ENCODE data around the gene VWDE.
A peak's percentile ranks its signal among the peaks of the same experiment; 100 is the strongest.
"Not testable (repeated sequence)": the region's sequence is repeated elsewhere in the genome, so short reads cannot be mapped to it uniquely, and the experiment has no call there.

The VWDE gene

DNA sequence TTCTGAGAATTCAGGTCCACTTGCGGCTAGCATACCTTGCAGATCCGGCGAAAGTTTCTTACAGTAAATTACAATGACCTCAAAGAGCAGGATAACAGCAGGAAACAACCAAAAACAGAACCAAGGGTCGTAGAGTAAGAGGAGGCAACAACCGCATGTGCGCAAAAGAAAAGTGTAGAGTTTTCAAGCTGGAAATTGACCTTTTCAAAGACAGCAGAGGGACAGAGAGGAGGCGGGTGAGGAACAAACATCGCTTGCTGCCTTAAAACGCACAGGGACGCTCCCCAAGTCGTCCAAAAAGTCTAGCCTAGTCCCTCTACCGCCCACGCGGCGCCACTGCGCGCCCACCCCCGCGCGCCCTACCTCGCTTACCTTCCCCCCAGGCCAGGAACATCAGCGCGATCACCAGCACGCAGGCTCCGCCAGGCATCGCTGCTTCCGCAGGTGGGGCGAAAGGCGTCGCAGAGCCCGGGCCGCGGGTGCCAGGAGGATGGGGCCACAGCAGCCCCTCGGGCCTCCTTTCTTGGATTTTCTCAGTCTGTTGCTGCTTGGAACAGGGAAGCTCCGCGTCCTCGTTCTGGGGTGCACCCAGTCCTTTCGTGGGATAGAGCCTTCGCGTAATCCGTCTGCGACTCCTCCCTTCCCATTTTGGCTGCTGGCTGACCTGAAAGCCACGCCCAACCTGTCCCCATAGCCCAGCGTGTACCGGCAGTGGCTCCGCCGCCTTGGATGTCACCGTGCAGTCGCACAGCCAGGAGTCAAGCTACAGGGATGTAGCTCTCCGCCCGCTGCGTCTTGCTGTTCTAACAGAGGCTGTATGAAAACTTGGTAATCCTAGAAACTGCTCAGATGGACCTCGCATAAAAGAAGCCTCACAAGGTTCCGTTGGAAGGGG is at the start of gene VWDE:
VWDE (minus strand) TSS at position 579 of the 895 bp plus-strand sequence; CDS start at position 430, 149 bp downstream.
- DNase-seq (ENCODE audit: low read depth, low spot score): peak; percentile 1

DNA sequence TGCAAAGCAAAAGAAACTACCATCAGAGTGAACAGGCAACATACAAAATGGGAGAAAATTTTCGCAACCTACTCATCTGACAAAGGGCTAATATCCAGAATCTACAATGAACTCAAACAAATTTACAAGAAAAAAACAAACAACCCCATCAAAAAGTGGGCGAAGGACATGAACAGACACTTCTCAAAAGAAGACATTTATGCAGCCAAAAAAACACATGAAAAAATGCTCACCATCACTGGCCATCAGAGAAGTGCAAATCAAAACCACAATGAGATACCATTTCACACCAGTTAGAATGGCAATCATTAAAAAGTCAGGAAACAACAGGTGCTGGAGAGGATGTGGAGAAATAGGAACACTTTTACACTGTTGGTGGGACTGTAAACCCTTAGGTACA is 49.5 kb upstream of the VWDE start:
- DNase-seq (ENCODE audit: low read depth, low spot score): not testable (repeated sequence)

DNA sequence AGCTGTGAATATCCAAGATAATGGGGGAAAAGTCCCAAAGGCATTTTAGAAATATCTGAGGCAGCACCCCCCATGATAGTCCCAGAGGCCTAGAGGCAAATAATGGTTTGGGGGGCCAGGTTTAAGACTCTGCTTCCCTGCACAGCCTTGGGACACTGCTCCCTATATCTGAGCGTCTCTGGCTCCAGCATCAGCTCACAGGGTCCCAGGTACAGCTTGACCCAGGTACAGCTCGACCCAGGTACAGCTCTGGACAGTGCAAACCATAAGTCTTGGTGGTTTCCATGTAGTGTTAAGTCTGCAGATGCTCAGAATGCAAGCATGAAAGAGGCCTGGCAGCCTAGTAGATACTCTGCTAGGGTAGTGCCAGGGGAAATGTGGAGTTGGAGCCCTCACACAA is 47.0 kb upstream of the VWDE start:
- no peak for DNase-seq (ENCODE audit: low read depth, low spot score)

DNA sequence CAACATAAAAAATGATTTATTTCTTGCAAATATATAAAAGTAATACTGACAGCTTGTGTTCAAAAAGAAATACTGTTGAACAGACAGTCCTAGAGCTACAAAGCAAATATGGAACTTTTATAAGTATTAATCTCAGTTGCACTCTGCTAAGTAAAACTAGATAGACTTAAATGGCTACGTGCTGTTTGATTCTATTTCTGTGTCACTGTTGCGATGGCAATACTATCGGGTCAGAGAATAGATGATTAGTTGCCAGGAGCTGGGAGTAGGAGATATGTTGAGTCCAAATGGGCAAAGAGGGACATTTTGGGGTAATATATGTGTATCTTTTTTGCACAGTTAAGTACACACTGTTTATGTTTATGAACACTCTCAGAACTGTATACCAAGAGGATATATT is 41.1 kb upstream of the VWDE start:
- DNase-seq (ENCODE audit: low read depth, low spot score): no peak

DNA sequence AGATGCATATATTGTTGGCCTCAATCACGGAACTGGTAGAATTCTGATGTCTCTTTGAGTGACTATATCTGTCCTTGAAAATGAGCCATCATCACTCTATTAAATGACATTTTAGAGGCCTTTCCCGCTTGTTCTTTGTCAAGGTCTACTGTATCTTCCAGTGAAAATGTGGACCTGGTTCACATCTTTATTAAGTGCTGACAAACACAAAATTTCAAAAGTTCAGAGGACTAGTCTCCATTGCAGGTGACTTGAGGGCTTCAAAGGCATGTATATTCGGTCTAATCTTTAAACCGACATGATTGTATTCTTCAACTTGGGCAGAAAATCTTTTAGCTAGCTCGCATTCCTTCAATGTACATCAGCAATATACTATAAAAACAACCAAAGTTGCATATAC is 36.6 kb upstream of the VWDE start:
- DNase-seq (ENCODE audit: low read depth, low spot score): no peak

DNA sequence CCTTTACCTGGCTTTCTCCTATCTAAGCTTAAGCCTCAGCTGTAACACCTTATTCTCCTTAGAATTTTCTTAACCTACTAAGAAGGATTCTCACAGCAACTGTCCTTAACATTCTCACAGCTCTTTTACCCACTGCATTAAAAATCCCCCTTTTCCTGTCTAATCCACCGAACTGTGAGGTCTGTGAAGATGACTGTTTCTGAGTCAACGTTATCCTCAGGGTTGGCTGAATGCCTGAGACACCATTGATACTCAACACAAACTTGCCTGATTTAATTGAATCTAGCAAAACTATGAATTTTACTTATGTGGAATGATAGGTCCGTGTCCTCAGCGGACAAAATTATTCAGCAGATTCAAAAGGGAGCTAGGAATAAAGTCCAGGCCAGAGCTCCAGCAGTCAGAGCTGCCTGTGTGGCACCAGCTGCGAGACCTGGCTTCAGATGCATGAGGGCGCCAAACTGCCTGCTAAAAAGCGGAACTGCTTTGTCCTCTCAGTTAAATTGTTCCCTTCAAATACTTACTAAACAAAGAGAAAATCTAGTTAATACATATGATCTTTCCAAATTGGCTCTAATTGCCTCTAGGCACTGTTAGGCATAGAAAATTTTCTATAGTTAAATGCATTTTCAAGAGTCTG is 33.4 kb upstream of the VWDE start:
- no peak for DNase-seq (ENCODE audit: low read depth, low spot score)

DNA sequence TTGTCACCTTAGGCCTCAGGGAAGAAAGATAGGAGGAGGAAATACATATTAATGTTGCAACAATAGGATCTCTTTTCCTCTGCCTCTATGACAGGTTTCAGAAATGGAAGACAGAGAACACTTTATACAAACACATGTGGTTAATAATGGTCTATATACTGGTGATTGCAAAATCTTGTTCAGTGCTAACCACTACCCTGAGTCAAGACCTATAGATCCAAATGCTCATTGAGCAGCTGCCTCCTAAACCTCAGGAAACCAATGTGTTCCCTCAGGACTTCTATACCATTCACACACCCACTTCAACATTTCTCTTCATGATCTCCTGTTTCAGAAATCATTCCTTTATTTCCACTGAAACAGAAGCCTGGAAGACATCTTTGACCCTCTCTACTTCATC is 32.5 kb upstream of the VWDE start:
- no peak for DNase-seq (ENCODE audit: low read depth, low spot score)

DNA sequence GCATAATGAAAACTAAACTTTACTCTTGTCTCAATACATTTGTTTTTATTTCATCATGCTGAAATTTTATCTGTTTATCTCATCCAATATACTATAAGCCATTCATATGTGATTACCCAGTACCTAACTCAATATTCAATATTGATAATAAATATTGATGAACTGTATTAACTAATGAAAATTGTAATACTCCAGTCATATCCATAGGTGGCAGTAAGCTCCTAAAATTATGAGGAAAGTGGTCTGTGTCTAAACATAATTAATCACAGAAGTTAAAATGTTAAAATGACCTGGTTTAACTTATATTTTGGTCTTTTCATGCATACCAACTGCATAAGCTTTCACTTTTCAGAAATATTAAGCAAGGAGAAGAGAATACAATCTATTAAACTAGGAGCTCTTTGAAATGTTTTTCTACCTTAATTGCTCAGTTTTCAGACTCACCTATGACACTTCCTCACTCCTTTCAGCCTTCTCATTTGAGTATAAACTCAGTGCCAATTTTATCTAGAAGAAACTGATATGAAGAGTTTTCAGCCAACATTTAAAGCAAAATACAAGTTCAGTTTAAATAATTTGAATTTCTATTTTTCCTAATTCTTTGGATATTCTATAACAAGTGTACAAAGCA is 30.5 kb upstream of the VWDE start:
- no peak for DNase-seq (ENCODE audit: low read depth, low spot score)

DNA sequence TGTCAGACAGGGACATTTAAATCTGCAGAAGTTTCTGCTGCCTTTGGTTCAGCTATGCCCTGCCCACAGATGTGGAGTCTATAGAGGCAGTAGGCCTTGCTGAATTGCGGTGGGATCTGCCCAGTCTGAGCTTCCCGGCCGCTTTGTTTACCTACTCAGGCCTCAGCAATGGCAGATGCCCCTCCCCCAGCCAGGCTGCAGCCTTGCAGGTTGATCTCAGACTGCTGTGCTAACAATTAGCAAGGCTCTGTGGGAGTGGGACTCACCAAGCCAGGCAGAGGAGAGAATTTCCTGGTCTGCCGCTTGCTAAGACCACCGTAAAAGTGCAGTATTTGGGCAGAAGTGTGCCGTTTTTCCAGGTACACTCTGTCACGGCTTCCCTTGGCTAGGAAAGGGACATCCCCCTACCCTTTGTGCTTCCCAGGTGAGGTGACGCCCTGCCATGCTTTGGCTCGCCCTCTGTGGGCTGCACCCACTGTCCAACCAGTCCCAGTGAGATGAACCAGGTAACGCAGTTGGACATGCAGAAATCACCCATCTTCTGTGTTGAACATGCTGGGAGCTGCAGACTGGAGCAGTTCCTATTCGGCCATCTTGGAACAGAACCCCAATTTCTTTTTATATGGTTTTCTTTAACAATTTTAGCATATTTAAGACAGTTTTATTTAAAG is 28.4 kb upstream of the VWDE start:
- no peak for DNase-seq (ENCODE audit: low read depth, low spot score)

DNA sequence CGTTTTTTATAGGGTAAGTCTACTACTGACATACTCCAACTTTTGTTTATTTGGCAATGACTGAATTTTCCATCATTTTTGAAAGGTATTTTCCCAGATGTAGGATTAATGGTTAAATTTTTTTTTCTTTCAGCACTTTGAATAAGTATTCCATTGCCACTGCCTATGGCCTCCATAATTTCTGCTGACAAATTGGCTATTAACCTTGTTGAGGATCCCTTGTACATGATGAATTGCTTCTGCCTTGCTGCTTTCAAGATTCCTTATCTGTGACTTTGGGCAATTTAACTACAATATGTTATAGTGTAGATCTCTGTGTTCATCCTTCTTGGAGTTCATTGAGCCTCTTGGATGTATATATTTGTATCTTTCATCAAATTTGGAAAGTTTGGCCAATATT is 21.6 kb upstream of the VWDE start:
- no peak for DNase-seq (ENCODE audit: low read depth, low spot score)

DNA sequence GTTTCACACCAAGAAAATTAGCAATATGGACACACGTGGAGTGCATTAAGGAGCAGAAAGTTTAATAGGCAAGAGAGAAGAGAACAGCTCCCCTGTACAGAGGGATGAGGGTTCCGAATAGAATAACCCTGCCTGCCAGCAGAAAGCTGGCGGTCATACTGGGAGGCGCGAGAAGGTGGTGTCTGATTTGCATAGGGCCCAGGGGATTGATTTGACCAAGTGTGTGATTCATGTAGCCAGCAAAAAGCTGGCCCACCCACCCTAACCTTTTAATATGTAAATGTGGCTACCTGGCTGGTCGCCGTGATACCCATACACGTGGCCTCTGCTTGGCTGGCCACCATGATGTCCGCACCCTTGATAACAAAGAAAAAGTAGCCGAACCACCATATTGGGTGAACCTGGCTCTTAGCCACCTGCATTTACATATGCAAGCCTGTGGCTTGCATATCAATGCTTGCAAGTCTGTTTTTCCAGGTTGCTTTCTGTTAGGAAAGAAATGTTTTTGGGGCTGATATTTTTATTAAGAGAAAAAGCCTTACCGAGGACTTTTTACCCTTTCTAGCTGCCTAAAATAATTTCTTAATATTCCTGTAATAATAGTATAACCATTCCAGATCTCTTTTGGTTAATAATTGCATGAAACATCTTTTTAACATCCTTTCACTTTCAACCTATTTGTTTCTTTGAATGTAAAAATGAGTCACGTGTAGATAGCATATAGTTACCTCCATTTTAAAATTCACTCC is 20.5 kb upstream of the VWDE start:
- DNase-seq (ENCODE audit: low read depth, low spot score): no peak

DNA sequence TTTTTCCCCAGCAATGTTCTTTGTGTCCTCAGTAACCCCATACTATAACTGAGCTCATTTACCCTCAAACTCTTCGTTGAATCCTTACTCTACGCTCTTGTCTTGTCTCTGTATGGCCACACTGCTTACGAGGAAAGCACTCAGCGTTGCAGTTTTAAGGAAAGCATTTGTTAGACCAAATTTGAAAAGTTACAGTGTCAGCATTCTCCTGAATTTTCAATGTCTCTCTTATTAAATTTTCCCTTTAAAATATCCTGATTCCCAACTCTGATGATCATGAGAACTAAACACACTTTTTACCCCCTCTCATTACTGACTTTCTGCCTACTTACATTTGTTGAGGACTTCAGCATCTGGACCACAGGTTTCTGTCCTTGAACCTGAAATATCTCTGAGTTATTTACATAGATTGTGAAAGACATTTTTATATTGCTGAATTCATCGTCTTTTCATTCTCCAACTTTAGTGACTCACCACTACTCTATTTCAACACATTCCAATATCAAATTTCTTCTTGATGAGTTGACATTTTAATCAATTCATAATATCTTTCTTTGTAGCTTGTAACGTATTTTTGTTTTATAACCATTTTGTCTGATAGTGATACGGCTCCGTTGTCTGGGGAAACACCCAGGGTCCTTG is 19.8 kb upstream of the VWDE start:
- DNase-seq (ENCODE audit: low read depth, low spot score): no peak

DNA sequence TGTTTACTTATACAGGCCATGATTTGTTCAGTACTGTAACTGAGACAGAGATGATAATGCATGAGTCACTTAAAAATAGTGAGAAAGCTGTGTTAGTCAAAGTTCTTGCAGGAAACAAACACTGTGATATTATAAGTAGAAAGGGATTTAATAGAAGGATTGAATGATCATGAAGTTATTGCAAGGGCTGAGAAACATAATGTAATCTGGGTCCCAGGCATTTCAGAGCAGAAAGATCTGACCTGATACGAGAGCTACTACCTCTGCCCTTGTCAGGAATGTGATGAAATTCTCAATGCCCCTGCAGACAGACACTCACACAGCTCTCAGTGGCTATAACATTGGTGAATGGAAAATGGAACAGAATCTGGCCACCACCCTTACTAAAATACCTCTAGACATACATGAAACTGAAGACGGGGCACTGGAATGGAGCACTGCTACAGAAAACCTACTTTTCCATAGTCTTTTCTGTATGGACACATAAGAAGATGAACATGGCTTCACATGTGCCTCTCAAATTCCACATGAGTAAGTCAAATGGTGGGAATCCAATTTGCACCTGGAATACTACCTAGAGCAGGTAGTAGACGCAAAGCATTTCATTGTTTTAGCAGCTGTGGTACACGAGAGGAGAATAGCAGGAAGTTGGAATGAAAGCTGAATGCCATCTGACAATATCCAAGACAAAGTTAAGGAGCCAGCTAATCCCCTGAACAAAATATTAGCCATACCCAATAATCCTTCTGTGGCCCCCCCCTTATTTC is 19.1 kb upstream of the VWDE start:
- DNase-seq (ENCODE audit: low read depth, low spot score): no peak

DNA sequence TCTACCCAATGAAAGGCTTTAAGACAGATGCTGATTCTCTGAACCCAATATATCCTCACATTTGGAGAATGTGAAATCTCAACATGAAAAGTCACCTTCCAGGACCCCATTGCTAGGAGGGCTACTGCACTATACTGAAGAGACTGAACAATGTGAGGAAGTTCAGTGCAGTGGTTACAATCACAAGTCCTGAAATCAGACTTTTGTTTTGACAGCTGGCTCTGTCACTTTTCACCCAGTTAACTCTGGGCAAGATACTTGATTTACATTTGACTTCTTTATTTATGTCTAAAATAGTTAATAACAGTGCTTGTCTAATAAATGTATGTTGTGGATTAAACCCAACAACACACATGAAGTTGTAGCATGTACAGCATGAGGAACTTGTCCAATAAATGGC is 14.8 kb upstream of the VWDE start:
- DNase-seq (ENCODE audit: low read depth, low spot score): no peak

DNA sequence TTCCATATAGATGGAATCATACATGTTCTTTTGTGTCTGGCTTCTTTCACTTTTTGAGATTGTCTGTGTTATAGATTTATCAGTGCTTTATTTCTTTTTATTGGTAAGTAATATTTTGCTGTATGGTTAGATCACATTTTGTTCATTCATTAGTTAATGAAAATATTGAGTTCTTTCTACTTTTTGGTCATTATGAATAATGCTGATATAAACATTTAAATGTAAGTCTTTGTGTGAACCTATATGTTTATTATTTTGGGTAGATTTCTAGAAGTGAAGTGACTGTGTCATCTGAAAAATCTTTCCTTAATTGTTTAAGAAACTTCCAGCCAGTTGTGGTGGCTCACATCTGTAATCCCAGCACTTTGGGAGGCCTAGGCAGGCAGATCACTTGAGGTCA is 11.4 kb upstream of the VWDE start:
- no peak for DNase-seq (ENCODE audit: low read depth, low spot score)

DNA sequence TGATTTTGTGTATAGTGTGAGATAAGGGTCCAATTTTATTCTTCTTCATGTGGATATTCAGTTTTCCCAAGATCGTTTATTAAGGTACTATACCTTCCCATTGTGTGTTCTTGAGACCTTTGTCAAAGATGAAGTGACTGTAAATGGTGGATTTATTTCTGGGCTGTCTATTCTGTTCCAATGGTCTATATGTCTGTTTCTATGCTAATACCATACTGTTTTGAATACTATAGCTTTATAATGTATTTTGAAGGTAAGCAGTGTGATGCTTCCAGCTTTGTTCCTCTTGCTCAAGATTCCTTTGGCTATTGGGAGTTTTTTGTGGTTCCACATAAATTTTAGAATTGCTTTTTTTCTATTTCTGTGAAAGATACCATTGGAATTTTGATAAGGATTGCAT is 8.7 kb upstream of the VWDE start:
- DNase-seq (ENCODE audit: low read depth, low spot score): no peak

DNA sequence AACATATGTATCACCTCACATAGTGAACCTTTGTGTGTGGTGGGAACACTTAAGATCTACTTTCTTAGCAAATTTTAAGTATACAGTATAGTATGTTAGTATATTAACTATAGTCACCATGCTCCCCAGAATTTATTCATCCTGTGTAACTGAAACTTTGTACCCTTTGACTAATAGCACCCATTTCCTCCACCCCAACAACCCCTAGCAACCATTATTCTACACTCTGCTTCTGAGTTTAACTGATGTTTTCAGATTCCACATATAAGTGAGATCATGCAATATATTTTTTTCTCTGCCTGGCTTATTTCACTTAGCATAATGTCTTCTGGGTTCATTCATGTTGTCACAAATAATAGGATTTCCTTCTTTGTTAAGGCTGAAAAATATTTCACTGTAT is 6.9 kb upstream of the VWDE start:
- DNase-seq (ENCODE audit: low read depth, low spot score): no peak

DNA sequence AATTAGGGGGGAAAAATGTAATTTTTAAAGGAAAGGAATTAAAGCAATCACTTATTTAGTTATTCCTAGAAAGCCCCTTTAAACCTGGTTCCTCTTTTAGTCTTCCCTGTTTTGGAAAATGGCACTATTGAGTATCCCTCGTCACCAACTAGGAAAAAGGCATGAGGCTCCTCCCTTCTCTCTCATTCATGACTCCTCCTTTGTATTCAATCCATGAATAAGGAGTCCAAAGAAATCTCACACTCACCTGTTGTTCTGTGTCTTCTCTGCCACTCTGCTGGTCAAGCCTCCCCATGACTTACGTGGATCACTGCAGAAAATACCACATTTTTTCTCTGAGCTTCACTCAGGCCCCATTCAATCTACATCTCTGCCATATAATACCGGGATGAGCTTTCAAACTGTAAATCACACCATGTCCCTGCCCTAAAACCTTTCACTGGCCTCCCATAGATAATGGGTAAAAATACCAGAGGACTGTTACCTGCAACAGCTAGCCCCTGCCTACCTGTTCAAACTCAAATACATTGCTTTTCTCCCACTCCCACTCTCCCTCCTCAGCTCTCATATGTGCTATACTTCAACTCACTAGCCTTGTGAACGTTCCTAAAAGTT is 5.5 kb upstream of the VWDE start:
- DNase-seq (ENCODE audit: low read depth, low spot score): no peak

DNA sequence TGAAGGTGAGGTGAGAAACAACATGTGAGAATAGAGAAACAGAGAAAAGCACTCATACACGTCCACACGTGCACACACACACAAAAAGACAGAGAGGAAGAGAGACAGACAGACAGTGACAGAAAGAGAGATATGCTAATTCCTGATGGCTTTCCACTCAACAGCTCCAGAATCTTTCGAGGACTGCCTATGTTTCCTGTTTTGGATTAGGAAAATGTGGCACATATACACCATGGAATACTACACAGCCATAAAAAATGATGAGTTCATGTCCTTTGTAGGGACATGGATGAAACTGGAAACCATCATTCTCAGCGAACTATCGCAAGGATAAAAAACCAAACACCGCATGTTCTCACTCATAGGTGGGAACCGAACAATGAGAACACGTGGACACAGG is 4.0 kb upstream of the VWDE start:
- DNase-seq (ENCODE audit: low read depth, low spot score): not testable (repeated sequence)

DNA sequence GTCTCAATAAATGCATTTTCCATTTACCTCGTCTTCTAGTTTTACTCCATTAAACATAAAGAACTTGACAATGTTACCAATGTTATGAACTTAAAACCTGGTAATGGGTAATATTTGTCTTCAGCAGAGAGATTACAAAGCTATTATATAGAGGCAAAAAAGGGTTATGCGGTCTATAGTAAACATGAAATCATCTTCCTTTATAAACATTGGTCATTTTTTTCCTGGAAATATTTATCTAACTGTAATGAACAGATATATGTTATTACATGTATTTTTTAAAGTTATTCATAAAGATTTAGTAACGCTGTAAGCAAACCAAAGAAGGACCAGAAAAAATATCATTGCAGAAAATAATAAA is 1.3 kb downstream of the VWDE start:
- DNase-seq (ENCODE audit: low read depth, low spot score): no peak

Measured in activated naive CD8-positive, alpha-beta T cell treated with anti-CD3 and anti-CD28 coated beads, Interleukin-2, amount 50 U/mL, for 16 hours (primary cell).